SJCRH30 (cell line): ENCODE results near the gene APP. TPM values are rescaled to one million over a fixed set of nuclear protein-coding genes. Genes with fewer than 3 reads are reported as not detected.
A peak's percentile ranks its signal among the peaks of the same experiment; 100 is the strongest.

Experiments
- DNase-seq, 2 experiments: peaks; one replicate each; pipeline ENCODE4 v3.0.0-alpha.2; 2015 to 2020
- H3K27ac ChIP-seq: fragments of 250-450 bp; sonication (Bioruptor Pico); 2 replicates; pipeline ENCODE4 v1.5.1; 2020; ENCODE audit warnings: mild to moderate bottlenecking, moderate library complexity
- H3K27me3 ChIP-seq: fragments of 250-450 bp; sonication (Bioruptor Pico); 2 replicates; pipeline ENCODE4 v1.5.1; 2020; ENCODE audit warnings: mild to moderate bottlenecking, moderate library complexity
- H3K36me3 ChIP-seq: fragments of 250-450 bp; sonication (Bioruptor Pico); 2 replicates; pipeline ENCODE4 v1.5.1; 2020; ENCODE audit warnings: mild to moderate bottlenecking, moderate library complexity
- H3K4me1 ChIP-seq: fragments of 250-450 bp; sonication (Bioruptor Pico); 2 replicates; pipeline ENCODE4 v1.5.1; 2020; ENCODE audit warnings: mild to moderate bottlenecking, moderate library complexity
- H3K4me3 ChIP-seq: fragments of 250-450 bp; sonication (Bioruptor Pico); 2 replicates; pipeline ENCODE4 v1.5.1; 2020; ENCODE audit warnings: mild to moderate bottlenecking, moderate library complexity
- H3K9me3 ChIP-seq: fragments of 250-450 bp; sonication (Bioruptor Pico); replicated peaks from 2 replicates; pipeline ENCODE4 v1.5.1; 2020; ENCODE audit warnings: mild to moderate bottlenecking, moderate library complexity
- total RNA-seq: library from RNA; depleted of rRNA; stranded (reverse); fragments of >200 nt; shearing (Covaris generic); gene quantifications from 2 replicates; pipeline ENCODE4 v1.2.3, GENCODE V29; 2014

APP gene
- total RNA-seq, 1 experiment from 2014 or later: 399 TPM

DNA sequence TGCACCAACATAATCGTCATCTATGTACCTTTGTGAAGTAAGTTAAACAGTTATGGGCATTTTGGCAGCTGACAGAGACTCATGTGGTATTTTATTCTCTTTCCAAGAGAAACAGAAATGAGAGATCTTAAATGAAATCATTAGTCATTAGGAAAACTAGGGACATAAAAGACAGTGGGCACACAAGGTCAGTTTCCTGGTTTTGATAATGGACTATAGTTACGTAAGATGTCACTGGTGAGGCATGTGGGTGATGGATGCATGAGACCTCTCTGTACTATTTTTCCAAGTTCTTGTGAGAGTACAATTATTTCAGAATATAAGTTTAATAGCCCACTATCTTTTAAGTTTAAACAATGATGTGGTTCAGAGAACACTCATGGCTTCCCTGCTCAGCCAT lies 216.9 kb downstream of the APP start:
- no peaks in the 10 kb centered on the region for H3K27me3 ChIP-seq
- H3K4me1 ChIP-seq: peaks cover 27% of the 10 kb centered on the region
- no peak for DNase-seq
- no peaks in the 10 kb centered on the region for H3K9me3 ChIP-seq
- no peak overlapping the region for H3K4me3 ChIP-seq
- H3K27ac ChIP-seq: no peak overlapping the region
- H3K36me3 ChIP-seq: peaks cover 57% of the 10 kb centered on the region

DNA sequence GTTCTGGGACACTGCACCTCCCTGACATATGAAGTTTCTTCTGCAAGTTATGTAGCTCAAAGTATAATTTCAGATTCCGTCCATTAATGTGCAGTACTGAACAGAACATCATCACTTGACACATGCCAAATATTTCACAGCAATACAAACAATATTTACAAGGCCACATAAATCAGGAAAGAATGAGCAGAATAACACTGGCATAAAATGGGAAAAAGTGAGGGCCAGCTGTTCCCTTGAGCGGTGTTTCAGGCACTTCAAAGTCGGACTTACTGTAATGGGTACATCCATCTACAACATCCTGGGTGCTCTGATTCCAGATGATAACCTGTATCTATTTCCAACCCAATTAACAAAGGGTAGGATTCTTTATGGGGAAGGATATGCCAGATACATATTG lies 217.4 kb downstream of the APP start:
- peaks cover 57% of the 10 kb centered on the region for H3K36me3 ChIP-seq
- H3K4me3 ChIP-seq: no peak overlapping the region
- DNase-seq: no peak
- no peak overlapping the region for H3K27ac ChIP-seq
- peaks cover 25% of the 10 kb centered on the region for H3K4me1 ChIP-seq
- H3K9me3 ChIP-seq: no peaks in the 10 kb centered on the region
- no peaks in the 10 kb centered on the region for H3K27me3 ChIP-seq

DNA sequence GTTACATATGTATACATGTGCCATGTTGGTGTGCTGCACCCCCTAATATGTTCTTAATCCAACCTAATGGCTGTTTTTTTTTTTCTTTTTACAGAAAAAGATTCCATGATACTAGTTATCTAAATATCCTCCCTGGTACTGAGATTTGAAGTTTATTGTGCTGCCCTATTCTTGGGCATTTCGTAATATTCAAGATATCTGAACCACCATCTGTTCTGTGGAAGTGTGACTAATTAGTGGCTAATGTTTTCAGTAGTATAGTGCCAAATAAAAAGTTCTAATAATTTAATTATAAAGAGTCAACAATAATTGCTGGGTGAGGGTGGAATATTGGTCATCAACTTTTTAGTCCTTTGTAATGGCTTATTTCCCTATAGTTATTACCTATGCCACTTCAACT lies 218.3 kb downstream of the APP start:
- Histone ChIP-seq H3K4me1 (peaks cover 18% of the 10 kb centered on the region), H3K27me3 (no peaks in the 10 kb centered on the region), H3K27ac (peak overlapping the region; percentile 37), H3K4me3 (no peak overlapping the region), H3K9me3 (no peaks in the 10 kb centered on the region), H3K36me3 (peaks cover 59% of the 10 kb centered on the region)
- DNase-seq: no peak

DNA sequence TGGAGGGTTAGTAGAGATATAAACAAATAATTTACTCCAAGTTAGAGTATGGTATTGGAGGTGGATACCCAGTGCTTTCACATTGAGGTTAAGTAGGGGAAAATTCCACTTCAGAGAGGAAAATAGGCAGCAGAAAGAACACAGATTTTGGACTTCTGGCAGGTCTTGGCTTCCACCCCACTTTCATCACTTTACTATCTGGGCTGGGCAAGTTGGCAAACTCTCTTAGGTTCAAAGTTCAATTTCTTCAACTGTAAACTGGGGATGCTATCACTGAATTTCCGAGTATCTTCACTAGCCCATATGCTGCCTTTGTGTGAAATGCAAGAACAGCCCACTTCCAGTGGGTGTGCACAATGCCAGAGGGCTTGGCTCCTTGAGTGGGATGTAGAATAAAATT lies 220.9 kb downstream of the APP start:
- no peaks in the 10 kb centered on the region for H3K27me3 ChIP-seq
- DNase-seq: no peak
- H3K9me3 ChIP-seq: peaks cover 6% of the 10 kb centered on the region; the same call in 1 of the 2 replicates
- H3K36me3 ChIP-seq: peaks cover 67% of the 10 kb centered on the region
- H3K27ac ChIP-seq: no peak overlapping the region
- H3K4me3 ChIP-seq: no peak overlapping the region
- peaks cover 8% of the 10 kb centered on the region for H3K4me1 ChIP-seq

- Histone ChIP-seq H3K9me3 (peaks cover 6% of the 10 kb centered on the region; the same call in 1 of the 2 replicates), H3K36me3 (peaks cover 58% of the 10 kb centered on the region), H3K4me3 (no peak overlapping the region), H3K27me3 (no peaks in the 10 kb centered on the region), H3K4me1 (no peaks in the 10 kb centered on the region), H3K27ac (no peak overlapping the region)
- DNase-seq: no peak
Measured at GRCh38 chr21:25944672-25945213, 225.8 kb downstream of the APP start.

GRCh38 chr21:25944082-25944481 lies 226.5 kb downstream of the APP start:
- Histone ChIP-seq H3K36me3 (peaks cover 51% of the 10 kb centered on the region), H3K27me3 (no peaks in the 10 kb centered on the region), H3K27ac (no peak overlapping the region), H3K4me1 (no peaks in the 10 kb centered on the region), H3K4me3 (no peak overlapping the region), H3K9me3 (peaks cover 6% of the 10 kb centered on the region; the same call in 1 of the 2 replicates)
- no peak for DNase-seq

- DNase-seq: no peak
- H3K36me3 ChIP-seq: peaks cover 47% of the 10 kb centered on the region
- no peaks in the 10 kb centered on the region for H3K4me1 ChIP-seq
- H3K27ac ChIP-seq: no peak overlapping the region
- no peaks in the 10 kb centered on the region for H3K27me3 ChIP-seq
- H3K4me3 ChIP-seq: no peak overlapping the region
- peaks cover 6% of the 10 kb centered on the region; the same call in 1 of the 2 replicates for H3K9me3 ChIP-seq
Measured at GRCh38 chr21:25942135-25942534, 228.4 kb downstream of the APP start.

GRCh38 chr21:25939396-25939761 lies 231.2 kb downstream of the APP start:
- H3K9me3 ChIP-seq: no peaks in the 10 kb centered on the region
- peaks cover 7% of the 10 kb centered on the region; the same call in 1 of the 2 replicates for H3K4me1 ChIP-seq
- no peak overlapping the region for H3K27ac ChIP-seq
- DNase-seq: no peak
- no peaks in the 10 kb centered on the region for H3K27me3 ChIP-seq
- peaks cover 24% of the 10 kb centered on the region for H3K36me3 ChIP-seq
- H3K4me3 ChIP-seq: no peak overlapping the region

- Histone ChIP-seq H3K27ac (no peak overlapping the region), H3K4me1 (peaks cover 7% of the 10 kb centered on the region; the same call in 1 of the 2 replicates), H3K27me3 (no peaks in the 10 kb centered on the region), H3K4me3 (no peak overlapping the region), H3K9me3 (no peaks in the 10 kb centered on the region), H3K36me3 (peaks cover 22% of the 10 kb centered on the region)
- DNase-seq: no peak
Measured at GRCh38 chr21:25938658-25939395, 231.7 kb downstream of the APP start.

- no peak for DNase-seq
- Histone ChIP-seq H3K4me3 (no peak overlapping the region), H3K27me3 (no peaks in the 10 kb centered on the region), H3K4me1 (peaks cover 7% of the 10 kb centered on the region; the same call in 1 of the 2 replicates), H3K27ac (no peak overlapping the region), H3K9me3 (no peaks in the 10 kb centered on the region), H3K36me3 (peaks cover 27% of the 10 kb centered on the region)
Measured at GRCh38 chr21:25936776-25937175, 233.8 kb downstream of the APP start.

DNA sequence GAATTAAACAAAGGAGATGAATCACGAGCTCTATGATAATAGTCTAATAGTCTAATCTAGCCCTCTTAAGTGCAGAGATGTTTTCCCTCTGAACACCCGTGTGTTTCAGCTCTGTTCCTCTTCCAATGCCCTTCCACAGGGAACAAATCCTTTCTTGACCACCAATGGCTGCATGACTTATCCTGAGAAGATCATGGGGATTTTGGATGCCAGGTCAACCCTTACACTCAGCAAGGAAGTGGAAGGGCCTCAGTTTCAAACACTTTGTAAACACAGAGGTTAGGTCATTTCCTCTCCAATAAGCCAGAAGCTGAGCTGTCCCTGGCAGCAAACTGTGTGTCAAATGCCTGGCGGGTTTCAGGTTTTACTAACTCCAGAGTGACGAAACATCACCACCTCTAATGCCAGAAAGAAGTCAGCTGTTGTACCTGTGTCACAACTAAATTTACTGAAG lies 235.8 kb downstream of the APP start:
- Histone ChIP-seq H3K27me3 (no peaks in the 10 kb centered on the region), H3K9me3 (no peaks in the 10 kb centered on the region), H3K4me3 (no peak overlapping the region), H3K4me1 (peaks cover 11% of the 10 kb centered on the region; the same call in 1 of the 2 replicates), H3K36me3 (peaks cover 31% of the 10 kb centered on the region), H3K27ac (no peak overlapping the region; the same call in 1 of the 2 replicates)
- DNase-seq: peak; percentile 50 to 75

DNA sequence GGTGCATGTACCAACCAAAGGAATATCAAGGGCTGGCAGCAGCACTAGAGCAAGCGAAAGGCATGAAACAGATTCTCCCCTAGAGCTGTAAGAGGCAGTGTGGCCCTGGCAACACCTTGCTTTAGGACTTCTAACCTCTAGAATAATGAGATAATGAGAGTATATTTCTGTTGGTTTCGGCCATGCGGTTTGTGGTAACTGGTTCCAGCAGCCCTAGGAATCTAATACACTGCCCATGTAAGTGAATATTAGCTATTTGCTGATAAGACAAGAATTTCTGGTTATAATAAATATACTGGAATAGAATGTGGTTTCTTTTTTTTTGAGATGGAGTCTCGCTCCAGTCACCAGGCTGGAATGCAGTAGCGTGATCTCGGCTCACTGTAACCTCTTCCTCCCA lies 236.4 kb downstream of the APP start:
- Histone ChIP-seq H3K4me3 (no peak overlapping the region), H3K27ac (no peak overlapping the region), H3K36me3 (peaks cover 35% of the 10 kb centered on the region), H3K4me1 (peaks cover 11% of the 10 kb centered on the region; the same call in 1 of the 2 replicates), H3K9me3 (no peaks in the 10 kb centered on the region), H3K27me3 (no peaks in the 10 kb centered on the region)
- DNase-seq: no peak

- no peak for DNase-seq
- Histone ChIP-seq H3K4me3 (no peak overlapping the region), H3K27me3 (no peaks in the 10 kb centered on the region), H3K36me3 (peaks cover 42% of the 10 kb centered on the region), H3K4me1 (peaks cover 14% of the 10 kb centered on the region; the same call in 1 of the 2 replicates), H3K27ac (no peak overlapping the region), H3K9me3 (no peaks in the 10 kb centered on the region)
Measured at GRCh38 chr21:25931765-25932164, 238.8 kb downstream of the APP start.

DNA sequence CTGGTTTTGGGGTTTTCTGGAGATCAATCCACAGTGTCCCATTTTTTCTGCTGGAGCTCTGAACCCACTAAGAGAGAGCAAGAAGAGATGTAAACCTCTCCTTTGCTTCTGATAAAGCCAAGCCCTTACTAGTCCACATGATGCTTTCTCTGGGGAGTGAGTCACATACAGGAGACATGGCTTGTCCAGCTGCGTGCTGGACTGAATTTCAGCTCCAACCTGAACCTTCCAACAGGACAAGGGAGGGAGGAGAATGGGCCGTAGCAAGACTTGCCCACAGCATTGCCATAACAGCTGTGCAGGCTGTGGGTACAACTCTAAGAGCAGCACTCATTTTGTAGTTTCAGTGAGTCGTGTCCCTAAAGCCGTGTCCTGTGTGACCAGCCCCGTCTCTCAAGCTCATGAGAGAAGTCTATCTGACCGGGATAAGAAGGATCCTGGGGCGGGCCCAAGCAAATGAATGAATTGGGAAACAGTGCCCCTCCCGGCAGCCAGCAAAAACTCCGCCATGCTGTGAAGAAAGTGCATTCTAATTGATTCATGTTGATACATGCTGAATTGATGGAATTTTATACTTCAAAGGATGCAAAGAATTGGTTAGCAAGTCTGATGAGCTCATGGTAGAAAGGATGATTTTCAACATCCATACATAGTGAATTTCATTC lies 240.6 kb downstream of the APP start:
- DNase-seq: peak; percentile 13 to 45
- Histone ChIP-seq H3K4me1 (peaks cover 11% of the 10 kb centered on the region; the same call in 1 of the 2 replicates), H3K27me3 (no peaks in the 10 kb centered on the region), H3K4me3 (no peak overlapping the region), H3K9me3 (no peaks in the 10 kb centered on the region), H3K27ac (no peak overlapping the region; the same call in 1 of the 2 replicates), H3K36me3 (peaks cover 55% of the 10 kb centered on the region)
